ENCODE measurements around the gene ANKS1A.

GRCh38 chr6:34866509-34866908 lies 22.5 kb upstream of the ANKS1A start:
- TF ChIP-seq CTCF (conservative IDR thresholded peaks at IDR 0.05; ENCODE audit: low read depth, low read length) (no peak), EZH2 (IDR thresholded peaks at IDR 0.05; ENCODE audit: borderline replicate concordance, low read depth, low read length, poor library complexity, severe bottlenecking) (no peak)
